Left lung (tissue), 10 donors: ENCODE data around the gene MKX. TPM values are rescaled to one million over a fixed set of nuclear protein-coding genes. Genes with fewer than 3 reads are reported as not detected.

Experiments used
- ATAC-seq: fragments of 200-7000 bp; cut with Tn5 transposase; one replicate; pipeline ENCODE4 v1.9.1; 2020; ENCODE audit warnings: moderate library complexity
- DNase-seq, 4 donors: peaks; one replicate each; pipeline ENCODE4 v3.0.0-alpha.2; 2013 to 2020
- H3K27ac ChIP-seq, 2 donors: fragments of 200-600 bp; sonication (generic) in 1 of 2; one replicate each; pipeline versions ENCODE4 v1.5.0 to v1.8.0; 2020 to 2021
- H3K27me3 ChIP-seq, 2 donors: fragments of 200-600 bp; sonication (generic) in 1 of 2; one replicate each; pipeline versions ENCODE4 v1.5.0 to v1.8.0; 2020 to 2021
- H3K36me3 ChIP-seq, 2 donors: fragments of 200-600 bp; sonication (generic) in 1 of 2; one replicate each; pipeline versions ENCODE4 v1.5.0 to v1.8.0; 2020 to 2021
- H3K4me1 ChIP-seq, 2 donors: fragments of 200-600 bp; one replicate each; pipeline ENCODE4 v1.8.0; 2021
- H3K4me3 ChIP-seq, 2 donors: fragments of 200-600 bp; sonication (generic) in 1 of 2; one replicate each; pipeline versions ENCODE4 v1.5.0 to v1.8.0; 2020 to 2021; ENCODE audit warnings: mild to moderate bottlenecking in 1 of 2
- H3K9me3 ChIP-seq, 2 donors: fragments of 200-600 bp; sonication (generic) in 1 of 2; one replicate each; pipeline versions ENCODE4 v1.5.0 to v1.8.0; 2020 to 2021
- CTCF ChIP-seq, 2 donors: fragments of 200-600 bp; sonication (generic) in 1 of 2; IDR thresholded peaks; one replicate each; pipeline versions ENCODE4 v1.5.0 to v1.8.0; 2021; ENCODE audit warnings: antibody characterized with exemption in 2 of 2
- intact Hi-C, 2 donors: fragments of 100-400 bp; cut with DNase I; formaldehyde crosslinking; loops; one replicate each; pipeline versions ENCODE4 v1.11.2 to v1.14.2; 2022
- polyA plus RNA-seq, 6 donors: library from polyadenylated mRNA; unstranded; fragments of 120-200 nt; gene quantifications; one replicate each; pipeline ENCODE4 v1.2.1, GENCODE V29; 2013; ENCODE audit not compliant: insufficient read length in 6 of 6
- total RNA-seq, 2 donors: library from RNA; stranded (reverse); fragmentation: NEBNext Ultra II Directional; extraction: Animal tissue kit (Norgen Biotek cat#: 25700); gene quantifications; one replicate each; pipeline ENCODE4 v1.2.1, GENCODE V29; 2021
- donor health status: DM: no; HTN: yes; CAD: no.
- donor health status: DM: no; HTN: no; CAD: no.

MKX gene
- total and polyA plus RNA-seq, 8 donors, result 0.29 to 1.3 (median 0.88) TPM

DNA sequence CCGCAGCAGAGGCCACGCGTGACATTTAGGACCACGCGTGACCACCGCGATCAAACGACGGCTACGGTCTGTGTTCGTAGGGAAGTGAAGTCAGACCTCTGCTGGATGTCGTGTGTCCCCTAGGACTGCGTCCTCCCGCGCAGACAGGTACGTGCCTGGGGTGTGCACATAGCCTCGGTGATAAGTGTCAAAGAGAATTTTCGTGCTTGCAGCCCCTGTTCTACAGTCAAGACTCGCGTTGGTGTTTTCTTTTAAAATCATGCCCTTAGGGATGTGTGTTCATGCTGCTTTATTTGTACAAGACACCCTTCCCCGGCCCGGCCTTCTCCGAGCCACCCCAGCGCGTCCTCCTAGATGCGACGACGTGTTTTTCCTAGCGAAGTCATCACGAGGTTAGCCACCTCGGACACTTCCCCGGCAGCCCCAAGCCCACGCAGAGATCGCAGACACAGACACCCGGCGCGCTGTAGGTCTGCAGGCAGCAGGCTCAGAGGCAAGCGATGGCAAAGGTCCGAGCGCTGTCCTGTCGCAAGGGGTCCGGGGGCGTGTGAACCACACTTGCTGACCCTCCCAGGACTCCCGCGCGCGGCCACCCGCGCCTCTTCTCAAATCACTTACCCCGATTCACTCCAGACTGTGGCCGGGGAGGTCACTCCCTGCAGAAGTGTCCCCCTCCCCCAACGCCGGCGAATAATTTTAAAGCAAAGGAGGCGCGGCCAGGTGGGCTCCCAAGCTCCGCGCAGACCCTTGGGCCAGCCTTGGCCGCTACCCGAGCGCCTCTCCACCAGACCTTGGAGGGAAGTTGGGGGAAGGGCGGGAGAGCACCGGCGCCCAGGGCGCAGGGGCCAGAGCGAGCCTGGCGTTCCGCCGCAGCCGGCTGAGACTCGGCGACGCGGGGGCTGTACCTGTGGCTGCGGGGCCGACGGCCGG is 552 bp downstream of the MKX start:
- H3K27me3 ChIP-seq, result peaks cover 89 to 100% of the 10 kb centered on the region in 2 donors
- H3K36me3 ChIP-seq, result no peaks in the 10 kb centered on the region
- H3K9me3 ChIP-seq, result no peaks in the 10 kb centered on the region
- TF ChIP-seq CTCF (IDR thresholded peaks at IDR 0.05), result no peak
- intact Hi-C loops, result loop anchor here in 1 of 2 donors (10.0 kb wide), 1 partner anchor 500 kb away; no protein-coding TSS in a partner anchor
- peaks cover 35 to 58% of the 10 kb centered on the region in 2 donors for H3K4me1 ChIP-seq
- DNase-seq, result peak in 2 of 4 donors; percentile 16 to 77
- no peak for ATAC-seq
- H3K4me3 ChIP-seq, result peak overlapping the region; percentile 9 to 61
- no peak overlapping the region for H3K27ac ChIP-seq

GRCh38 chr10:27743877-27744801 is 1.5 kb downstream of the MKX start:
- no peaks in the 10 kb centered on the region for H3K36me3 ChIP-seq
- peaks cover 35 to 58% of the 10 kb centered on the region in 2 donors for H3K4me1 ChIP-seq
- intact Hi-C loops, result loop anchor here in 1 of 2 donors (10.0 kb wide), 1 partner anchor 501 kb away; no protein-coding TSS in a partner anchor
- peaks cover 90 to 98% of the 10 kb centered on the region in 2 donors for H3K27me3 ChIP-seq
- ATAC-seq (peak; percentile 11), DNase-seq (peak in 2 of 4 donors; percentile 53 to 80)
- no peak for TF ChIP-seq CTCF (IDR thresholded peaks at IDR 0.05)
- H3K27ac ChIP-seq, result no peak overlapping the region
- peak overlapping the region; percentile 52 to 61 for H3K4me3 ChIP-seq
- H3K9me3 ChIP-seq, result no peaks in the 10 kb centered on the region

- intact Hi-C loops, result loop anchor here in 1 of 2 donors (10.0 kb wide), 1 partner anchor 502 kb away; no protein-coding TSS in a partner anchor
- Histone ChIP-seq H3K9me3 (no peaks in the 10 kb centered on the region), H3K27me3 (peaks cover 89 to 95% of the 10 kb centered on the region in 2 donors), H3K36me3 (no peaks in the 10 kb centered on the region), H3K27ac (peak overlapping the region; percentile 62 to 71), H3K4me3 (peak overlapping the region; percentile 52 to 61), H3K4me1 (peaks cover 35 to 58% of the 10 kb centered on the region in 2 donors)
- ATAC-seq (peak; percentile 19), DNase-seq (peak in 3 of 4 donors; percentile 37 to 83 (median 45))
- no peak for TF ChIP-seq CTCF (IDR thresholded peaks at IDR 0.05)
These were observed 2.4 kb downstream of the MKX start for GRCh38 chr10:27743012-27743876.

DNA sequence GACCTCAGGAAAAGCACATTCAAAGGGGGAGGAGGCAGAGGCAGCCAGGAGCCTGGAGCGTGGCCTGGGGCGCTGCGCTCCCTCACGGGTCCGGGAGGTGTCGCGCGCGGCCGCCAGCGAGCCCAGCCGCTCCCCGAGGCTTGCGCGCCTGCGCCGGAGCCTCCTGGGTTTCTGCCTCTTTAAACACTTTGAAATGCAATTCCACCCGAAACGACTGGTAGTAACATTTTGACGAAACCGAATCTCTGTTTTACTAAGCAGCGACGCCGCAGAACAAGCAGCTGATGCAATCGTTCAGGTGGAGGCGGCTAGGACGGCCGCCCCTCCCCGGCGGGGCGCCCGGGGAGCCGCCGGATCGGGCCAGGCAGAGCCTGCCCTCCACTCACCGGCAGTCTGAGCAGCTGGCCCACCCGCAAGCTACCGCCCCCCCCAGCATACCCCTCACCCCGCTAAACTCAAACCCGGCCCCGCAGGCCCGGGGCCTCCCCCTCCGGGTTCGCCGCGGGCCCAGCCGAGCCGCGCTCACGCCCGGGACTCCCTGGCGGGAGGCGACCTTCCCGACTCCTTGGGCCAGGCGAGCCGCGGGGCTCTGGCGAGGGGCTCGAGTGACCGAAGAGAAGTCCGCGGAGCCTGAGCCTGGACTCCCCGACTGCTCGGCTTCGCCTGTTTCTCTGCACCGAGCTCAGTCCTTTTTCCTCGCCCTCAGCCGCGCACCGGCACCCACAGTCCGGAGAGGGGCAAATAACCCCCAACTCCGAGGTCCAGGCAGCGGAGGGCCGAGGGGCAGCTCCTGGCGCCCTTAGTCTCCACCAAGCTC is 3.2 kb downstream of the MKX start:
- H3K4me1 ChIP-seq, result peaks cover 35 to 58% of the 10 kb centered on the region in 2 donors
- TF ChIP-seq CTCF (IDR thresholded peaks at IDR 0.05), result peak; percentile 77 to 80
- ATAC-seq, result peak; percentile 94
- H3K4me3 ChIP-seq, result peak overlapping the region; percentile 52 to 61
- peak overlapping the region; percentile 62 to 71 for H3K27ac ChIP-seq
- H3K9me3 ChIP-seq, result no peaks in the 10 kb centered on the region
- peaks cover 81 to 86% of the 10 kb centered on the region in 2 donors for H3K27me3 ChIP-seq
- DNase-seq, result peak; percentile 74 to 94 (median 84)
- no peaks in the 10 kb centered on the region for H3K36me3 ChIP-seq
- intact Hi-C loops, result loop anchor here in 1 of 2 donors (10.0 kb wide), 1 partner anchor 502 kb away; no protein-coding TSS in a partner anchor
